ENCODE data around the gene SLC39A9. TPM values are rescaled to one million over a fixed set of nuclear protein-coding genes. Genes with fewer than 3 reads are reported as not detected.

The SLC39A9 gene
- total RNA-seq, 3 donors from 2014 or later: 71.1 to 92.3 (median 73.8) TPM

- Histone ChIP-seq H3K4me3 (no peak overlapping the region), H3K4me1 (peaks cover 5 to 12% of the 10 kb centered on the region in 2 donors), H3K36me3 (no peaks in the 10 kb centered on the region), H3K27me3 (peaks cover 6 to 35% of the 10 kb centered on the region in 2 donors), H3K9me3 (no peaks in the 10 kb centered on the region), H3K27ac (no peak overlapping the region)
- TF ChIP-seq CTCF (IDR thresholded peaks at IDR 0.05) (no peak), POLR2AphosphoS5 (IDR thresholded peaks at IDR 0.05) (no peak), POLR2A (IDR thresholded peaks at IDR 0.05) (no peak)
- intact Hi-C loops (cut with DNase I; ENCODE audit: low total_unique reads): no loop called here
- DNase-seq (ENCODE audit: low spot score in 2 of 2): no peak
Observed at GRCh38 chr14:69485701-69486100, 87.2 kb downstream of the SLC39A9 start.

- Histone ChIP-seq H3K4me3 (no peak overlapping the region), H3K9me3 (no peaks in the 10 kb centered on the region), H3K36me3 (no peaks in the 10 kb centered on the region), H3K27ac (no peak overlapping the region), H3K4me1 (peaks cover 5 to 12% of the 10 kb centered on the region in 2 donors), H3K27me3 (peaks cover 6 to 35% of the 10 kb centered on the region in 2 donors)
- DNase-seq (ENCODE audit: low spot score in 2 of 2): no peak
- no peak for TF ChIP-seq POLR2A (IDR thresholded peaks at IDR 0.05)
- no peak for TF ChIP-seq POLR2AphosphoS5 (IDR thresholded peaks at IDR 0.05)
- no peak for TF ChIP-seq CTCF (IDR thresholded peaks at IDR 0.05)
- intact Hi-C loops (cut with DNase I; ENCODE audit: low total_unique reads): no loop called here
Observed at GRCh38 chr14:69487226-69487625, 88.7 kb downstream of the SLC39A9 start.

GRCh38 chr14:69487771-69488170, 89.3 kb downstream of the SLC39A9 start:
- Histone ChIP-seq H3K4me3 (no peak overlapping the region), H3K36me3 (no peaks in the 10 kb centered on the region), H3K27ac (no peak overlapping the region), H3K27me3 (peaks cover 6 to 35% of the 10 kb centered on the region in 2 donors), H3K9me3 (no peaks in the 10 kb centered on the region), H3K4me1 (peaks cover 5 to 12% of the 10 kb centered on the region in 2 donors)
- no peak for DNase-seq (ENCODE audit: low spot score in 2 of 2)
- intact Hi-C loops (cut with DNase I; ENCODE audit: low total_unique reads): no loop called here
- no peak for TF ChIP-seq POLR2A (IDR thresholded peaks at IDR 0.05)
- TF ChIP-seq CTCF (IDR thresholded peaks at IDR 0.05): no peak
- TF ChIP-seq POLR2AphosphoS5 (IDR thresholded peaks at IDR 0.05): no peak

- H3K36me3 ChIP-seq: no peaks in the 10 kb centered on the region
- no peaks in the 10 kb centered on the region for H3K9me3 ChIP-seq
- no peak overlapping the region for H3K4me3 ChIP-seq
- DNase-seq (ENCODE audit: low spot score in 2 of 2): no peak
- H3K27me3 ChIP-seq: peaks cover 5 to 21% of the 10 kb centered on the region in 2 donors
- H3K27ac ChIP-seq: no peak overlapping the region
- intact Hi-C loops (cut with DNase I; ENCODE audit: low total_unique reads): no loop called here
- TF ChIP-seq CTCF (IDR thresholded peaks at IDR 0.05) (no peak), POLR2AphosphoS5 (IDR thresholded peaks at IDR 0.05) (no peak), POLR2A (IDR thresholded peaks at IDR 0.05) (no peak)
- peaks cover 0 to 3% of the 10 kb centered on the region in 2 donors for H3K4me1 ChIP-seq
Observed at GRCh38 chr14:69489495-69489894, 91.0 kb downstream of the SLC39A9 start.

- no peaks in the 10 kb centered on the region for H3K9me3 ChIP-seq
- H3K4me3 ChIP-seq: no peak overlapping the region
- intact Hi-C loops (cut with DNase I; ENCODE audit: low total_unique reads): no loop called here
- H3K36me3 ChIP-seq: no peaks in the 10 kb centered on the region
- no peak for DNase-seq (ENCODE audit: low spot score in 2 of 2)
- H3K27me3 ChIP-seq: peaks cover 0 to 12% of the 10 kb centered on the region in 2 donors
- no peak overlapping the region for H3K27ac ChIP-seq
- H3K4me1 ChIP-seq: no peaks in the 10 kb centered on the region
- TF ChIP-seq POLR2A (IDR thresholded peaks at IDR 0.05): no peak
- TF ChIP-seq POLR2AphosphoS5 (IDR thresholded peaks at IDR 0.05): no peak
- TF ChIP-seq CTCF (IDR thresholded peaks at IDR 0.05): no peak
Observed at GRCh38 chr14:69490219-69490918, 91.9 kb downstream of the SLC39A9 start.
